GM18909 (cell line): Measurements from ENCODE around the gene CDH12.
A peak's percentile ranks its signal among the peaks of the same experiment; 100 is the strongest.
"Not testable (repeated sequence)": the region's sequence is repeated elsewhere in the genome, so short reads cannot be mapped to it uniquely, and the experiment has no call there.

Experiments used
- ATAC-seq: cut with Tn5 transposase; IDR thresholded peaks from one replicate; pipeline ENCODE4 v1.9.1; 2021; ENCODE audit warnings: mild to moderate bottlenecking; ENCODE audit not compliant: unreplicated experiment, poor library complexity

Gene CDH12

GRCh38 chr5:22332949-22333348 lies 520.2 kb downstream of the CDH12 start:
- not testable (repeated sequence) for ATAC-seq

GRCh38 chr5:22329683-22330082 lies 523.5 kb downstream of the CDH12 start:
- ATAC-seq, result no peak

GRCh38 chr5:22319798-22320197 lies 533.3 kb downstream of the CDH12 start:
- no peak for ATAC-seq

- no peak for ATAC-seq
Observed at GRCh38 chr5:22316294-22316693, 536.9 kb downstream of the CDH12 start.

- ATAC-seq, result not testable (repeated sequence)
Observed at GRCh38 chr5:22315052-22315451, 538.1 kb downstream of the CDH12 start.

- no peak for ATAC-seq
Observed at GRCh38 chr5:22314548-22314947, 538.6 kb downstream of the CDH12 start.

- no peak for ATAC-seq
Observed at GRCh38 chr5:22306011-22306410, 547.1 kb downstream of the CDH12 start.

GRCh38 chr5:22295832-22296231 lies 557.3 kb downstream of the CDH12 start:
- no peak for ATAC-seq

GRCh38 chr5:22293147-22293546 lies 560.0 kb downstream of the CDH12 start:
- ATAC-seq, result no peak

GRCh38 chr5:22278164-22278563 lies 575.0 kb downstream of the CDH12 start:
- no peak for ATAC-seq

GRCh38 chr5:22277006-22277405 lies 576.1 kb downstream of the CDH12 start:
- ATAC-seq, result no peak

GRCh38 chr5:22265855-22266254 lies 587.3 kb downstream of the CDH12 start:
- ATAC-seq, result not testable (repeated sequence)

- no peak for ATAC-seq
Observed at GRCh38 chr5:22258139-22258538, 595.0 kb downstream of the CDH12 start.

GRCh38 chr5:22250528-22250927 lies 602.6 kb downstream of the CDH12 start:
- no peak for ATAC-seq

- ATAC-seq, result no peak
Observed at GRCh38 chr5:22249209-22249729, 603.9 kb downstream of the CDH12 start.

- ATAC-seq, result no peak
Observed at GRCh38 chr5:22245770-22246169, 607.4 kb downstream of the CDH12 start.

- no peak for ATAC-seq
Observed at GRCh38 chr5:22242532-22242931, 610.6 kb downstream of the CDH12 start.

- ATAC-seq, result no peak
Observed at GRCh38 chr5:22238047-22238446, 615.1 kb downstream of the CDH12 start.

GRCh38 chr5:22226423-22226822 lies 626.7 kb downstream of the CDH12 start:
- no peak for ATAC-seq

GRCh38 chr5:22223079-22223478 lies 630.1 kb downstream of the CDH12 start:
- no peak for ATAC-seq

GRCh38 chr5:22213703-22214495 lies 639.2 kb downstream of the CDH12 start:
- ATAC-seq, result peak; percentile 59
